D341Med (cell line): ENCODE measurements around the gene CHST15.
"Not testable (repeated sequence)": the region's sequence is repeated elsewhere in the genome, so short reads cannot be mapped to it uniquely, and the experiment has no call there.

Source experiments
- DNase-seq: peaks from one replicate; pipeline ENCODE4 v3.0.0; 2012; ENCODE audit warnings: low spot score

The CHST15 gene

GRCh38 chr10:124043310-124044142, 49.9 kb downstream of the CHST15 start:
- DNase-seq = no peak

- DNase-seq = no peak
These were observed 50.6 kb downstream of the CHST15 start for GRCh38 chr10:124042656-124043309.

GRCh38 chr10:124041675-124042445, 51.5 kb downstream of the CHST15 start:
- DNase-seq = no peak

- no peak for DNase-seq
These were observed 52.8 kb downstream of the CHST15 start for GRCh38 chr10:124040451-124041188.

GRCh38 chr10:124039483-124040013, 53.9 kb downstream of the CHST15 start:
- no peak for DNase-seq

GRCh38 chr10:124037784-124038183, 55.6 kb downstream of the CHST15 start:
- no peak for DNase-seq

- no peak for DNase-seq
These were observed 56.1 kb downstream of the CHST15 start for GRCh38 chr10:124037286-124037685.

- no peak for DNase-seq
These were observed 56.7 kb downstream of the CHST15 start for GRCh38 chr10:124036746-124037145.

- no peak for DNase-seq
These were observed 57.4 kb downstream of the CHST15 start for GRCh38 chr10:124035928-124036558.

- no peak for DNase-seq
These were observed 58.0 kb downstream of the CHST15 start for GRCh38 chr10:124035306-124035927.

- DNase-seq = not testable (repeated sequence)
These were observed 58.7 kb downstream of the CHST15 start for GRCh38 chr10:124034576-124035305.

- DNase-seq = no peak
These were observed 59.5 kb downstream of the CHST15 start for GRCh38 chr10:124033887-124034218.

GRCh38 chr10:124032971-124033886, 60.2 kb downstream of the CHST15 start:
- no peak for DNase-seq

- no peak for DNase-seq
These were observed 61.1 kb downstream of the CHST15 start for GRCh38 chr10:124032087-124032935.

- no peak for DNase-seq
These were observed 62.8 kb downstream of the CHST15 start for GRCh38 chr10:124030492-124031110.

- no peak for DNase-seq
These were observed 63.3 kb downstream of the CHST15 start for GRCh38 chr10:124030061-124030460.

GRCh38 chr10:124029559-124029958, 63.8 kb downstream of the CHST15 start:
- no peak for DNase-seq
